Aorta (tissue), 5 donors: ENCODE measurements around the gene PPARA. TPM values are rescaled to one million over a fixed set of nuclear protein-coding genes. Genes with fewer than 3 reads are reported as not detected.

Source experiments
- ATAC-seq: fragments of 200-7000 bp; cut with Tn5 transposase; one replicate; pipeline ENCODE4 v1.9.1; 2022; ENCODE audit warnings: moderate library complexity; ENCODE audit not compliant: low FRiP score
- DNase-seq, 2 donors: peaks; one replicate each; pipeline ENCODE4 v3.0.0-alpha.2; 2020
- H3K27ac ChIP-seq, 2 donors: one replicate each; pipeline ENCODE4 v1.5.1; 2013; ENCODE audit warnings: low read length in 2 of 2, mild to moderate bottlenecking in 2 of 2, moderate library complexity in 2 of 2, control low read depth in 1 of 2, inconsistent platforms in 1 of 2, low read depth in 1 of 2
- H3K27me3 ChIP-seq, 2 donors: one replicate each; pipeline ENCODE4 v1.6.1; 2013; ENCODE audit warnings: control low read depth in 1 of 2, low read length in 1 of 2, mild to moderate bottlenecking in 1 of 2, moderate library complexity in 1 of 2; ENCODE audit not compliant: insufficient read depth in 2 of 2, control insufficient read depth in 1 of 2
- H3K36me3 ChIP-seq, 2 donors: one replicate each; pipeline ENCODE4 v1.6.1; 2013; ENCODE audit warnings: control low read depth in 1 of 2, low read length in 1 of 2, mild to moderate bottlenecking in 1 of 2; ENCODE audit not compliant: insufficient read depth in 2 of 2, control insufficient read depth in 1 of 2
- H3K4me1 ChIP-seq, 2 donors: one replicate each; pipeline ENCODE4 v1.6.1; 2013; ENCODE audit warnings: low read length in 2 of 2, control low read depth in 1 of 2, mild to moderate bottlenecking in 1 of 2, moderate library complexity in 1 of 2; ENCODE audit not compliant: insufficient read depth in 2 of 2, control insufficient read depth in 1 of 2
- H3K4me3 ChIP-seq, 2 donors: one replicate each; pipeline ENCODE4 v1.5.1; 2013; ENCODE audit warnings: low read length in 2 of 2, control low read depth in 1 of 2, mild to moderate bottlenecking in 1 of 2
- H3K9me3 ChIP-seq: one replicate; pipeline ENCODE4 v1.6.1; 2013; ENCODE audit warnings: mild to moderate bottlenecking, low read length; ENCODE audit not compliant: control insufficient read depth
- WGBS, 2 donors: extraction: QIAGEN DNeasy Blood & Tissue Kit; methylation state at CpG; one replicate each; pipeline ENCODE4 v1.1.7; 2013; 5-methylcytosine and 5-hydroxymethylcytosine counted together
- intact Hi-C, 2 donors: fragments of 100-400 bp; cut with DNase I; formaldehyde crosslinking; loops; one replicate each; pipeline versions ENCODE4 v1.14.2 to v1.15.0; 2022
- polyA plus RNA-seq, 2 donors: library from polyadenylated mRNA; stranded (reverse); fragments of 200-250 nt; gene quantifications; one replicate each; pipeline ENCODE4 v1.2.3, GENCODE V29; 2013
- total RNA-seq, 2 donors: library from RNA; stranded (reverse); fragmentation: NEBNext Ultra II Directional; extraction: Animal tissue kit (Norgen Biotek cat#: 25700); gene quantifications; one replicate each; pipeline ENCODE4 v1.2.1, GENCODE V29; 2021
- donor health status: healthy with polysubstance abuse.
- donor health status: Bipolar disorder and iron deficiency.
- donor health status: DM: no; HTN: no; CAD: no.
- donor health status: DM: no; HTN: no; CAD: no.
- donor health status: DM: yes; HTN: yes; CAD: no.

Gene PPARA
- total and polyA plus RNA-seq, 4 donors: 6.9 to 32.1 (median 19.7) TPM

GRCh38 chr22:46276563-46276962 is 126.2 kb downstream of the PPARA start:
- Histone ChIP-seq H3K9me3 (no peaks in the 10 kb centered on the region), H3K4me3 (no peak overlapping the region), H3K4me1 (no peaks in the 10 kb centered on the region), H3K27me3 (no peaks in the 10 kb centered on the region), H3K27ac (no peak overlapping the region), H3K36me3 (peaks cover 0 to 18% of the 10 kb centered on the region in 2 donors)
- intact Hi-C loops: no loop called here
- 92 to 97% methylated on average over 7 of the region's 7 CpGs for WGBS, 2 donors
- DNase-seq (no peak), ATAC-seq (no peak)

DNA sequence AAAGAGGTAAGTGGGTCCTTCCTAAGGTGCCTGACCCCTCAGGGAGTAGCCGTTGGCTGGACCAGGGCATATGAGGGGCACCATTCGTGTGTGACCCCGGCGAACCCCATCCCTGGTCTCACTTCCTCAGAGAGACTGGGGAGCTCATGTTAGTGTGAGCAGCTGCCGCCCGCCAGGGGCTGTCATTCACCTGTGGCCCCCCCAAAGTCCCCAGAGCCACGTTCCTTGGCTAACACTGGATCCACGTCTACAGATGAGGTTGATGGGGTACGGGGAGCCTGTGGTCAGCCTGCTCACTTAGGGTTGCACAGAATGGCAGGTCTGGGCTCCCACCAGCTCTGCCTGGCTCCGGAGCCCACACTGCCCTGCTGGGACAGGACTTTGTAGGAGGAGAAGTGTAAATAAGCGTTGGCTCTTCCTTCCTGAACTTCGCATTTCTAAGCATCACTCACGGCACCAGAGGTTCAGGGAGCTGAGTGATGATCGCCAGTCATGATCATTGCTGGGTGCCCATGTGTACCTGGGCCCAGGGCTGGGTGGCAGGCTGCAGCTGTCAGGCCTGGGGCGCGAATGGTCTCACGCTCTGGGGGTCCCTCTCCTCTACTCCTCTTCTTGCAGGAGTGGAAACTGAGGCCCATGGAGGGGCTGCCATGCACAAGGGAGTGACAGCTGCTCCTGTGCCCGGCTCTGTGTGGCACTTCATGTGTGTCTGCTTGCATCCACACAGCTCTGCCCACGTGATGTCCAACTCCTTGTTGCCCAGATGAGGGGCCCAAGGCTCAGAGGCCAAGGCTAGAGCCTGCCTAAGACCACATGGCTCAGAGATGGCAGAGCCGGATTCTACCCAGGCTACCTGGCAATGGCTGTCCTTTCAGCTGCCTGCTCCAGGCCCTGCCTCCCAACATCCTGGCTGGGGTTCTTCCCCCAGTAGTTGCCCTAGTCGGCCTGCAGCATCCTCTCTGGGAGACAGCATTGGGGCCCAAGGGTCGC is 128.6 kb downstream of the PPARA start:
- DNase-seq (no peak), ATAC-seq (no peak)
- no peak overlapping the region for H3K4me3 ChIP-seq
- H3K9me3 ChIP-seq: no peaks in the 10 kb centered on the region
- no peaks in the 10 kb centered on the region for H3K27me3 ChIP-seq
- no peak overlapping the region for H3K27ac ChIP-seq
- H3K4me1 ChIP-seq: no peaks in the 10 kb centered on the region
- peaks cover 0 to 25% of the 10 kb centered on the region in 2 donors for H3K36me3 ChIP-seq
- intact Hi-C loops: no loop called here
- 91 to 95% methylated on average over 22 of the region's 22 CpGs for WGBS, 2 donors

GRCh38 chr22:46280063-46280817 is 129.9 kb downstream of the PPARA start:
- intact Hi-C loops: no loop called here
- Histone ChIP-seq H3K27me3 (no peaks in the 10 kb centered on the region), H3K9me3 (no peaks in the 10 kb centered on the region), H3K4me1 (no peaks in the 10 kb centered on the region), H3K4me3 (no peak overlapping the region), H3K27ac (no peak overlapping the region), H3K36me3 (peaks cover 0 to 23% of the 10 kb centered on the region in 2 donors)
- DNase-seq (no peak), ATAC-seq (no peak)
- WGBS, 2 donors: 92 to 94% methylated on average over 12 of the region's 12 CpGs

DNA sequence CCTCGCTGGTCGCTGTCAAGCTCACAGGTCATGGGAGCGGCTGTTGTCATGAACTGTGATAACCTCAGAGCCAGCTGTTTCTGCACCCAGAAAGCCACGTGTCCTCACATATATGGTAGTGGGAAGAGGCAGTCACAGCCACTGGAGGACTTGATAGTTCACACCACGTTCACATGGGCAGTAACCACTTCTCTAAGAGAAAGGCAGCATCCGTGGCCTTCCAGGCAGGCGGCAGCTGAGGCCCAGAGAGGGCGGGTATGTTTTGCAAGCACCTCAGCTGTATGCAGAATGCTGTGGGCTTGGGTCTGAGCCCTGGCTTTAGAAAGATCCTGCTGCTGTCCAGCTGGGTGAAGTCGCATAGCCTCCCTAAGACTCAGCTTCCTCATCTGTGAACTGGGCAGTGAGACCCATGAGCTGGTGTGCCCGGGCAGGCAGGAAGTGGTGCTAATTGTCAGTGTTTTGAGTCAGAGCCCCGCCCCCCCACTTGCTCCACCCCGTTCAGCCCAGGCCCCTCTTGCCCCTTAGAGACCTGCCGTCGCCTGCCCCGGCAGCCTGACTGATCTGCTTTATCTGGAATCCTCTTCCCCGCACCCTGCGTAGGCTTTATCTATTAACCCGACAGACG is 130.8 kb downstream of the PPARA start:
- H3K9me3 ChIP-seq: no peaks in the 10 kb centered on the region
- H3K4me3 ChIP-seq: no peak overlapping the region
- intact Hi-C loops: no loop called here
- H3K36me3 ChIP-seq: peaks cover 0 to 19% of the 10 kb centered on the region in 2 donors
- peak in 1 of 2 donors; percentile 42 for DNase-seq
- no peak for ATAC-seq
- H3K27ac ChIP-seq: no peak overlapping the region
- 82 to 85% methylated on average over 19 of the region's 19 CpGs for WGBS, 2 donors
- H3K4me1 ChIP-seq: no peaks in the 10 kb centered on the region
- no peaks in the 10 kb centered on the region for H3K27me3 ChIP-seq

DNA sequence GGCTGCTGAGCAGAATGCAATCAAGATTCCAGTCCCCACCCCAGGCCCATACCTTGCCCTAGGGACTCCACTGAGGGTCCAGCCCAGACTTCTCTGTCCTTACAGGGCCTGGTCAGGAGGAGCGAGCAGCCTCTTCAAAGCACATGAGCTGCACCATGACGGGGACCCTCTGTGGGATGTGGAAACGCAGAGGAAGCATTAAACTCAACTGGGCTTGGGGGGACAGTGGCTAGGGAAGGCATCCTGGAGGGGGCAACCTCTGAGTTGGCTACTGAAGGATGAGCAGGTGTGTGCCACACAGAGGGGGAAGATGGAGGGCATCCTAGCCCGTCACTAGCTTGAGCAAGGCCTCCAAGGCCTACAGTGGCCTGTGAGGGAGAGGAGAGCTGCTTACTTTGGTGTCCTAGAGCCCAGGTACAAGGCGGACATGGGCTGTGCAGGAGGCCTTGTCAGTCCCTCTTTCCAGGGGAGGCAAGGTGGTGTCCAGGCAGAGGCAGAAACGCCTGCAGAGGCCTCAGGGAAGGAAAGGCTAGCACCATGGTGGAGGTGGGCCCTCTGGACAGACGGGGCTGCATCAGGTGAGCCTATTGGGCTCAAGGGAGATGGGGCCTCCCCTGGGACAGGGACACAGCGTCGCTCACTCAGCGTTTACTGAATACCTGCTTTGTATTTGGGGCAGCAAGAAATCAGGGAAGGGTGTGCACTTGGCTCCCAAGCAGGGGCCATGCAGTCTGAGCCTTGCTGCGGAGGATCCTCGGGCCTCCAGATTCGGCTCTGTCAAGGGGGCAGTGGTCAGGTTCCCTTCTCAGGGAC is 131.7 kb downstream of the PPARA start:
- peaks cover 0 to 19% of the 10 kb centered on the region in 2 donors for H3K36me3 ChIP-seq
- H3K4me1 ChIP-seq: no peaks in the 10 kb centered on the region
- intact Hi-C loops: no loop called here
- H3K27me3 ChIP-seq: no peaks in the 10 kb centered on the region
- no peak overlapping the region for H3K27ac ChIP-seq
- 94% methylated on average over 13 of the region's 13 CpGs for WGBS, 2 donors
- H3K4me3 ChIP-seq: no peak overlapping the region
- no peaks in the 10 kb centered on the region for H3K9me3 ChIP-seq
- ATAC-seq (no peak), DNase-seq (no peak)

- ATAC-seq: no peak
- Histone ChIP-seq H3K4me1 (no peaks in the 10 kb centered on the region), H3K27ac (no peak overlapping the region), H3K27me3 (no peaks in the 10 kb centered on the region), H3K36me3 (peaks cover 0 to 7% of the 10 kb centered on the region in 2 donors), H3K4me3 (no peak overlapping the region), H3K9me3 (no peaks in the 10 kb centered on the region)
- DNase-seq: no peak
- intact Hi-C loops: no loop called here
- WGBS, 2 donors: 90 to 93% methylated on average over 3 of the region's 3 CpGs
Observed at GRCh38 chr22:46286006-46286405, 135.7 kb downstream of the PPARA start.

DNA sequence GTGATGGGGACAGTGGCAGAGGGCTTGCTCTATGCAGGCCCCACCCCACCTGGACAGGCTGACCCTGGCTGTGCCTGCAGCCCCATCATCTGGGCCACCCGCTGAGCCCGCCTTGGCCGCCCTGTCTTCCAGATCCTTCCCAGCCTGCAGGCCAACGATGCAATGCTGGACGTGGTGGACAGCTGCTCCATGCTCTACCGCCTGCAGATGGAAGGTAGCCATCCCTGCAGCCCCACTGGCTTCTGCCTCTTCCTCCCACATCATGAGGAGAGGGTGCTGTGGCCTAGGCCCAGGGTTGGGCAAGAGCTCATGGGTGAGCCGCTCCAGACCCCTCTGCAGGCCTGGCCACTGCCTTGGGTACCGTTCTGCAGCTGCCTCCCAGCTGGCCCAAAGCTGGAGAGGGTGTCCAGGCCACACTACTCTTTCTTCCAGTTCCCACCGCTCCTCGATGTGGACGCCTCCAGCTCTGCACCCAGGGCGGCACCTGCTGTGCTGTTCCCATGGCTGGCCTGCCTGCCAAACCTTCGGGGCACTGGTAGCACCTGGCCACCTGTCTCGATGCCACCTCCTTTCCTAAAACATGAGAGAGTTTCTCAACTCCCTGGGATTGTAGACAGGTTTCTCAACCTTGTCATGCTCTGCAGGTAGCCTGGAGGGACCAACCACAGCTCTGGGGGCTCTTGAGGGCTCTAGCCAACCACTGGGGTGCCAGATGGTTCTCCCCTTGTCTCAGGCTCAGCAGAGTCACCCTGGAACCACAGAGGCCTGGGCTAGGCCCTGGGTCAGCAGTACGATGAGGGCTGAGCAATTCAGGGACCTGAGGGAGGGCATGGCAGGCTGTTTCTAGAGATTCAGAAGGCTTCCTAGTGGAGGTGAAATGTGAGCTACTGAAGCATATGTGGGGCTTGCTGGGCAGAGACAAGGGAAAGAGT is 136.9 kb downstream of the PPARA start:
- H3K4me3 ChIP-seq: no peak overlapping the region
- no peaks in the 10 kb centered on the region for H3K4me1 ChIP-seq
- no peak overlapping the region for H3K27ac ChIP-seq
- peak in 1 of 2 donors; percentile 59 for DNase-seq
- H3K9me3 ChIP-seq: no peaks in the 10 kb centered on the region
- 91 to 95% methylated on average over 15 of the region's 15 CpGs for WGBS, 2 donors
- no peak for ATAC-seq
- H3K36me3 ChIP-seq: peaks cover 0 to 4% of the 10 kb centered on the region in 2 donors
- intact Hi-C loops: no loop called here
- no peaks in the 10 kb centered on the region for H3K27me3 ChIP-seq
